Transverse colon (tissue), 4 donors: ENCODE data around the gene TBX21. TPM values are rescaled to one million over a fixed set of nuclear protein-coding genes. Genes with fewer than 3 reads are reported as not detected.

Source experiments
- DNase-seq: peaks from one replicate; pipeline ENCODE4 v3.0.0-alpha.2; 2019
- H3K27ac ChIP-seq, 4 donors: fragments of 200-600 bp; sonication (generic); 2 replicates each; pipeline ENCODE4 v1.5.1; 2016 to 2018; ENCODE audit warnings: inconsistent platforms in 4 of 4
- H3K27me3 ChIP-seq: fragments of 200-600 bp; sonication (generic); 2 replicates; pipeline ENCODE4 v1.5.1; 2017; ENCODE audit warnings: inconsistent platforms
- H3K36me3 ChIP-seq, 4 donors: fragments of 200-600 bp; sonication (generic); 2 replicates each; pipeline ENCODE4 v1.5.1; 2017 to 2019; ENCODE audit warnings: inconsistent platforms in 4 of 4
- H3K4me1 ChIP-seq, 4 donors: fragments of 200-600 bp; sonication (generic); 2 replicates each; pipeline ENCODE4 v1.5.1; 2017 to 2020; ENCODE audit warnings: inconsistent platforms in 4 of 4
- H3K4me3 ChIP-seq, 4 donors: fragments of 200-600 bp; sonication (generic); 1 replicate in 1 of 4; 2 replicates in 3 of 4; pipeline versions ENCODE4 v1.5.1 to v1.6.1; 2017 to 2019; ENCODE audit warnings: inconsistent platforms in 4 of 4
- H3K9me3 ChIP-seq, 2 donors: fragments of 200-600 bp; sonication (generic); 2 replicates each; pipeline ENCODE4 v1.5.1; 2017 to 2019; ENCODE audit warnings: inconsistent platforms in 2 of 2
- EP300 ChIP-seq: sonication (generic); formaldehyde crosslinking; IDR thresholded peaks from one replicate; pipeline ENCODE4 v1.6.1; 2017; ENCODE audit warnings: antibody characterized with exemption, low read depth
- POLR2A ChIP-seq: fragments of 450-650 bp; IDR thresholded peaks from one replicate; pipeline ENCODE4 v1.6.1; 2016; ENCODE audit warnings: antibody characterized with exemption, mild to moderate bottlenecking, moderate library complexity
- POLR2AphosphoS5 ChIP-seq, 3 donors: sonication (generic); formaldehyde crosslinking; IDR thresholded peaks; one replicate each; pipeline ENCODE4 v1.6.1; 2016; ENCODE audit warnings: antibody characterized with exemption in 3 of 3
- WGBS, 2 donors: methylation state at CpG; one replicate each; pipeline ENCODE4 v1.1.5; 2018; ENCODE audit warnings: low coverage in 1 of 2; 5-methylcytosine and 5-hydroxymethylcytosine counted together
- in situ Hi-C, 4 donors: fragments of 200-750 bp; cut with MboI; loops; one replicate each; pipeline versions ENCODE4 v1.15.0 to v1.15.1; 2017; ENCODE audit warnings: low sequenced_read_pairs in 3 of 4, low pct_ligation_motif_present in 1 of 4, low pct_unique_long_range_greater_than_20kb in 1 of 4
- intact Hi-C: fragments of 100-400 bp; cut with DNase I; formaldehyde crosslinking; loops from one replicate; pipeline ENCODE4 v1.15.1; 2023; ENCODE audit warnings: low total_unique reads
- total RNA-seq, 4 donors: library from RNA; depleted of rRNA; stranded (reverse); fragments of >200 nt; gene quantifications; one replicate each; pipeline ENCODE4 v1.1.0, GENCODE V29; 2016
- TF ChIP-seq, protein P1 (sequence below), 5 experiments: fragments of 200-600 bp in 3 of 5; fragments of 450-650 bp in 2 of 5; sonication (generic) in 3 of 5; IDR thresholded peaks; 1 replicate in 2 of 5; 2 replicates in 3 of 5; pipeline ENCODE4 v1.5.1; 2016 to 2017; ENCODE audit warnings: antibody characterized with exemption in 5 of 5, inconsistent platforms in 3 of 5, mild to moderate bottlenecking in 2 of 5, moderate library complexity in 1 of 5

The TBX21 gene
- total RNA-seq, 4 donors from 2014 or later = 0.27 to 18.3 (median 4.9) TPM; not detected in 1

DNA sequence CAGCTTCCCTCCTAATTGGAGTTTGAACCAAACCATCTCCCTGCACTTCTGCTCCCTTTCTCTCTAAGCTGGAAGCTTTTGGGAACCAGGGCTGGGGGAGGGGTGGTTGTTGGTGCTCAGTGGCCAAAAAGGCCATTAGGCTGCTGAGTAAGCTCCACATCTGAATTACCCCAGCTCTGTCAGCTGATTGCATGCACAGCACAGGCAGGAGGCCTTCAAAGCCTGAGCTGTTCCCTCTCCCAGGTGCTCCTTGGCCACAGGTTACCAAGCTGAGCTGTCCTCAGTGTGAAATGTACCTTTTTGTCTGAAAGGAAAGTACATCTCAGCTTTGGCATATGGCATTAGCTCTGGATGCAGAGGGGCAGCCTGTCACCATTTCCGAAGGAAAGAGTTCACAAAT is 45.3 kb upstream of the TBX21 start:
- no peaks in the 10 kb centered on the region for H3K9me3 ChIP-seq
- in situ Hi-C loops (no loop called here), intact Hi-C loops (no loop called here)
- H3K4me3 ChIP-seq = no peak overlapping the region
- TF ChIP-seq, protein P1, sequence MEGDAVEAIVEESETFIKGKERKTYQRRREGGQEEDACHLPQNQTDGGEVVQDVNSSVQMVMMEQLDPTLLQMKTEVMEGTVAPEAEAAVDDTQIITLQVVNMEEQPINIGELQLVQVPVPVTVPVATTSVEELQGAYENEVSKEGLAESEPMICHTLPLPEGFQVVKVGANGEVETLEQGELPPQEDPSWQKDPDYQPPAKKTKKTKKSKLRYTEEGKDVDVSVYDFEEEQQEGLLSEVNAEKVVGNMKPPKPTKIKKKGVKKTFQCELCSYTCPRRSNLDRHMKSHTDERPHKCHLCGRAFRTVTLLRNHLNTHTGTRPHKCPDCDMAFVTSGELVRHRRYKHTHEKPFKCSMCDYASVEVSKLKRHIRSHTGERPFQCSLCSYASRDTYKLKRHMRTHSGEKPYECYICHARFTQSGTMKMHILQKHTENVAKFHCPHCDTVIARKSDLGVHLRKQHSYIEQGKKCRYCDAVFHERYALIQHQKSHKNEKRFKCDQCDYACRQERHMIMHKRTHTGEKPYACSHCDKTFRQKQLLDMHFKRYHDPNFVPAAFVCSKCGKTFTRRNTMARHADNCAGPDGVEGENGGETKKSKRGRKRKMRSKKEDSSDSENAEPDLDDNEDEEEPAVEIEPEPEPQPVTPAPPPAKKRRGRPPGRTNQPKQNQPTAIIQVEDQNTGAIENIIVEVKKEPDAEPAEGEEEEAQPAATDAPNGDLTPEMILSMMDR (IDR thresholded peaks at IDR 0.05) = no peak
- TF ChIP-seq EP300 (no peak), POLR2AphosphoS5 (IDR thresholded peaks at IDR 0.05) (no peak), POLR2A (no peak)
- H3K4me1 ChIP-seq = peaks cover 1 to 13% (median 4%) of the 10 kb centered on the region in 4 donors
- H3K27ac ChIP-seq = no peak overlapping the region
- no peaks in the 10 kb centered on the region for H3K27me3 ChIP-seq
- peaks cover 0 to 21% (median 0%) of the 10 kb centered on the region in 4 donors for H3K36me3 ChIP-seq
- DNase-seq = no peak
- 100% methylated on average over 1 of the region's 1 CpG; no CpG with 5 or more reads in 1 of the 2 donors for WGBS, 2 donors

DNA sequence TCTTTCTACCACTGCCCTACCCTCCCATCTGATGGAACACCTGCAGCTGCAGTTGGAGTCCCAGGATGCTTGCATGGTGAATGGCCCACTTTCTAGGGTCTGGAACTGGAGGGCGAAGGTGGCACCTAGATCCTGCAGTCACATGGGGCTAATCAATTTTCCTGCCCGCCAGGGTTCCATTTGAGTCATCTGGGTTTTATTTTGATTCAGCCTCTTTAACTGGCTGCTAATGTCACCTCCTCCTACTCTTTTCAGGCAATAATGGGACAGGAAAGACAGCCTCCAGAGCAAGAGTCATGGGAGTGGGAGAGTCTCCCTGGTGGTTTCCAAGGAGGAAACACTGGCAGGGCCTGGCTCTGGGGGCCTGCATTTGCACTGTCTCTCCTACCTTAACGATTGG is 42.9 kb upstream of the TBX21 start:
- no peak overlapping the region for H3K27ac ChIP-seq
- peaks cover 7 to 32% (median 15%) of the 10 kb centered on the region in 4 donors for H3K4me1 ChIP-seq
- WGBS, 2 donors = 55% methylated on average over 3 of the region's 3 CpGs; no CpG with 5 or more reads in 1 of the 2 donors
- in situ Hi-C loops (loop anchor here in 1 of 4 donors (10.0 kb wide), 1 partner anchor 105 kb away; no protein-coding TSS in a partner anchor), intact Hi-C loops (no loop called here)
- no peaks in the 10 kb centered on the region for H3K9me3 ChIP-seq
- peaks cover 11% of the 10 kb centered on the region for H3K27me3 ChIP-seq
- no peak for TF ChIP-seq EP300
- TF ChIP-seq POLR2AphosphoS5 (IDR thresholded peaks at IDR 0.05) = no peak
- TF ChIP-seq POLR2A = no peak
- TF ChIP-seq, protein P1 (IDR thresholded peaks at IDR 0.05) = no peak
- DNase-seq = no peak
- H3K36me3 ChIP-seq = no peaks in the 10 kb centered on the region
- no peak overlapping the region for H3K4me3 ChIP-seq

DNA sequence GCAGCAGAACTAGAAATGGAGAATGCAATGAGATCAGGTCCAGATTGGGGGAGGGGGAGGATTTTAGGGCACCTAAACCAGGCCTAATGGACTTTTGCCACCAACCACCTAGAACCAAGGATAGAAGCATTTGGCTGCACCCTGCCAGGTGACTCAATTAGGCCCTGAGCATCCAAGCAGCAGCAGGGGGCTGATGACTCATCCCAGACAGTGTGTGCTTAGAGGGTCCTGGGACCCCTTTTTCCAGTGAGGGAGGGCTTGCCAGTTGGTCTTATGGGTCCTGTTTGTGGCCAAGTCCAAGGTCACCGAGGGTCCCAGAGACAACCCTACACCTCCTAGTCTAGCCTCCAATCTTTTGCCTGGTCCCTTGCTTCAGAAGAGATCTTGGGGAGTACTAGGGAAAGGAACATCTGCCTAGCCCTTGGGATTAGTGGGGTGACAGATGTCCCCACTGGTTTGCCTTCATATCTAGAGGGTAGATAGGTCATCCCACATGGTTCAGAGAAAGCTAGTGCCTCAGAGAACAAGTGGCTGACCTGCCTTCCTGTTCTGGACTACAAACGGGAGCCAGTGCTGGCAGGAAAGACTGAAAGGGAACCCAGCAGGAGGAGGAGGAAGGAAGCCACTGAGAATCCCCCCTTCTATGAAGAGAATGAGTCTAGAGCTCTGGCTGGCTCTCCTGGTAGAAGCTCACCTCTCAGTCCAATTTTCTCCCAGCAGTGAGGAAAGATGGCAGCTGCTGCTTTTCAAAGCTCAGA is 40.7 kb upstream of the TBX21 start:
- no peak for DNase-seq
- Histone ChIP-seq H3K27ac (peak overlapping the region in 1 of 4 donors; percentile 29), H3K4me1 (peaks cover 7 to 33% (median 20%) of the 10 kb centered on the region in 4 donors), H3K27me3 (peaks cover 16% of the 10 kb centered on the region), H3K4me3 (no peak overlapping the region), H3K36me3 (no peaks in the 10 kb centered on the region), H3K9me3 (no peaks in the 10 kb centered on the region)
- in situ Hi-C loops = loop anchor here in 1 of 4 donors (10.0 kb wide), 1 partner anchor 102 kb away; no protein-coding TSS in a partner anchor
- intact Hi-C loops = no loop called here
- no peak for TF ChIP-seq POLR2AphosphoS5 (IDR thresholded peaks at IDR 0.05)
- no peak for TF ChIP-seq POLR2A
- no peak for TF ChIP-seq EP300
- TF ChIP-seq, protein P1 (IDR thresholded peaks at IDR 0.05) = no peak
- WGBS, 2 donors = 0 to 80% methylated on average over 1 to 2 of the region's 2 CpGs

DNA sequence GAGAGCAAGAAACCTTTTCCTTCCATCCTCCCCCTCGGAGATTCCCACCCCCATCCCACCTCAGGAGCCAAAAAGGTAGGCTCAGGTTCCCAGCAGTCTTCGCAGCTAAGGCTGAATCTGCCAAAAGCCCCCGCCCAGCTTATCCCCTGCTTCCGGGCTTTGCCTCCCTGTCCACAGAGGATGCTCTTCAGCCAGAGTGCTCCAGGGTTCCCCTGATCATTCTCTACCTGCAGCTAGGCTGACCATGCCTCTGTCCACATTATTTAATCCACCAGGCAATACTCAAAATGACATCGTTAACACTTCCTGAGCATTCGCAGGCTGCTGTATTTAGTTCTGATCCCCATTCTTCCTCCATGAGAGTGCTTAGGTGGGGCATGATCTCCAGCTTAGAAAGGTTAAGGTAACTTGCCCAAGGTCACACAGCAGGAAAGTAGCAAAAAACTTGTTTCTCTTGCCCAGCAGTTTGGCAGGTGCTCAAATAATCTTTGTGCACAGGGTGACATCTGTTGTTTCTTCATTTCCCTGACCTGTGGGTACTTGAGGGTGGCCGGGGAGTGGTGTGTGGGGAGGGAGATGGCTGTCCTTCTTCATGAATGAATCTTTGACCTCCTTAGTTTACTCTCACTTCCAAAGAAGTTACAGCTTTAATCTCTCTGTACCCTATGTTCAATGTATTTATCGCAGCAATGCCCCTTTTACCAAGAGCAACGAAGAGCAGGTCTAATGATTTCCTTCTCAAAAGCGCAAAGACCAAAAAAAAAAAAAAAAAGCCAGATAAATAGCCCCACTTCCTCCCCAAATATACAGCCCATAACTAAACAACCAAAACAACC is 39.9 kb upstream of the TBX21 start:
- 5 to 22% methylated on average over 4 to 10 of the region's 10 CpGs for WGBS, 2 donors
- Histone ChIP-seq H3K27ac (peak overlapping the region; percentile 80 to 92 (median 88)), H3K4me1 (peaks cover 7 to 32% (median 20%) of the 10 kb centered on the region in 4 donors), H3K9me3 (no peaks in the 10 kb centered on the region), H3K36me3 (no peaks in the 10 kb centered on the region), H3K4me3 (peak overlapping the region; percentile 76 to 95 (median 91)), H3K27me3 (peaks cover 16% of the 10 kb centered on the region)
- intact Hi-C loops (no loop called here), in situ Hi-C loops (loop anchor here in 1 of 4 donors (10.0 kb wide), 1 partner anchor 102 kb away; no protein-coding TSS in a partner anchor)
- TF ChIP-seq, protein P1 (IDR thresholded peaks at IDR 0.05) = no peak
- TF ChIP-seq EP300 (no peak), POLR2A (no peak), POLR2AphosphoS5 (IDR thresholded peaks at IDR 0.05) (no peak)
- DNase-seq = no peak
